Fibroblast of lung (primary cell): ENCODE measurements around the gene AKAP9.

ENCODE experiments used
- CTCF ChIP-seq, 2 donors: IDR thresholded peaks in 1 of 2; conservative IDR thresholded peaks in 1 of 2; 1 replicate in 1 of 2; 2 replicates in 1 of 2; pipeline ENCODE4 v1.5.1; 2011 to 2012; ENCODE audit warnings: low read length in 2 of 2, control low read depth in 1 of 2, inconsistent platforms in 1 of 2, low read depth in 1 of 2, mild to moderate bottlenecking in 1 of 2
- EZH2 ChIP-seq: IDR thresholded peaks from 2 replicates; pipeline ENCODE4 v1.5.1; 2012; ENCODE audit warnings: low read length, control low read depth, mild to moderate bottlenecking; ENCODE audit errors: missing control alignments

GRCh38 chr7:92013611-92014010 lies 72.9 kb downstream of the AKAP9 start:
- TF ChIP-seq CTCF (conservative IDR thresholded peaks at IDR 0.05 in 1 of 2, IDR thresholded peaks at IDR 0.05 in 1 of 2; ENCODE audit: low read depth in 1 of 2, low read length in 2 of 2) (no peak), EZH2 (no peak)
